ENCODE measurements around the gene CEMIP2. TPM values are rescaled to one million over a fixed set of nuclear protein-coding genes. Genes with fewer than 3 reads are reported as not detected.
A peak's percentile ranks its signal among the peaks of the same experiment; 100 is the strongest.

CEMIP2 gene
- polyA plus RNA-seq, 3 donors: 11.6 to 58.7 (median 21.4) TPM

DNA sequence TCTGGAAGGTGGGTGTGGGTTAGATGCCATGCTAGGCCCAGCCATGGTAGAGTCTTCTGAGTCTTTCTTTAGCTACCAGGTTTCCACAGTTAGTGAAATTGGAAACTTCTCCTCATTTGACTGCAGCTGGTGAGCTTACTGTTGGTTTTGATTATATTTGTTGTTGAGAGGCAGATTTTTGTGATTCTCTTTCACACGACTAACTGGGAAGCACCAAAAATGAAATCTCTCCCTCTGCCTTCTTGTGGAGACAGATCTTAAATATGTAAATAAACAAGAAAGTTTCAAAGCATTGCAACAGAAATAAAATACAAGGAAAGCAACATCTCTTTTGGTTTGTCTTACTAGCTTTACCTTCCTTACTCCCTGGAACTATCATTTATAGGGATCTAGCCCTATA lies 122.2 kb downstream of the CEMIP2 start:
- H3K79me2 ChIP-seq (ENCODE audit: insufficient read depth, low read length): no peaks in the 10 kb centered on the region
- H3K4me2 ChIP-seq (replicated peaks; ENCODE audit: extremely low read depth, low read length, poor library complexity, severe bottlenecking): no peak overlapping the region
- H3K27me3 ChIP-seq (ENCODE audit: control insufficient read depth in 2 of 2, insufficient read depth in 2 of 2, low read length in 2 of 2): no peaks in the 10 kb centered on the region
- no peaks in the 10 kb centered on the region for H3K36me3 ChIP-seq (replicated peaks in 1 of 2; ENCODE audit: control insufficient read depth in 1 of 2, insufficient read depth in 2 of 2, low read length in 2 of 2)
- H3K27ac ChIP-seq (ENCODE audit: low read depth in 1 of 2, low read length in 2 of 2): no peak overlapping the region
- H3K36me3 Mint-ChIP-seq: peaks cover 3 to 6% of the 10 kb centered on the region in 2 donors
- intact Hi-C loops (cut with micrococcal nuclease): no loop called here
- H4K20me1 ChIP-seq (ENCODE audit: insufficient read depth, low read length): no peaks in the 10 kb centered on the region
- peaks cover 0 to 9% (median 0%) of the 10 kb centered on the region in 3 donors for H3K27me3 Mint-ChIP-seq (ENCODE audit: low read depth in 3 of 3)
- TF ChIP-seq, protein P1, sequence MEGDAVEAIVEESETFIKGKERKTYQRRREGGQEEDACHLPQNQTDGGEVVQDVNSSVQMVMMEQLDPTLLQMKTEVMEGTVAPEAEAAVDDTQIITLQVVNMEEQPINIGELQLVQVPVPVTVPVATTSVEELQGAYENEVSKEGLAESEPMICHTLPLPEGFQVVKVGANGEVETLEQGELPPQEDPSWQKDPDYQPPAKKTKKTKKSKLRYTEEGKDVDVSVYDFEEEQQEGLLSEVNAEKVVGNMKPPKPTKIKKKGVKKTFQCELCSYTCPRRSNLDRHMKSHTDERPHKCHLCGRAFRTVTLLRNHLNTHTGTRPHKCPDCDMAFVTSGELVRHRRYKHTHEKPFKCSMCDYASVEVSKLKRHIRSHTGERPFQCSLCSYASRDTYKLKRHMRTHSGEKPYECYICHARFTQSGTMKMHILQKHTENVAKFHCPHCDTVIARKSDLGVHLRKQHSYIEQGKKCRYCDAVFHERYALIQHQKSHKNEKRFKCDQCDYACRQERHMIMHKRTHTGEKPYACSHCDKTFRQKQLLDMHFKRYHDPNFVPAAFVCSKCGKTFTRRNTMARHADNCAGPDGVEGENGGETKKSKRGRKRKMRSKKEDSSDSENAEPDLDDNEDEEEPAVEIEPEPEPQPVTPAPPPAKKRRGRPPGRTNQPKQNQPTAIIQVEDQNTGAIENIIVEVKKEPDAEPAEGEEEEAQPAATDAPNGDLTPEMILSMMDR (IDR thresholded peaks at IDR 0.05): no peak
- H3K4me3 ChIP-seq (replicated peaks in 1 of 3; ENCODE audit: low read depth in 2 of 3, low read length in 3 of 3): no peak overlapping the region
- no peak overlapping the region for H3K4me3 Mint-ChIP-seq
- H3K9ac ChIP-seq (ENCODE audit: insufficient read depth, low read length, poor library complexity, severe bottlenecking): no peak overlapping the region
- peak overlapping the region in 1 of 7 donors; percentile 73 for H3K27ac Mint-ChIP-seq
- no peaks in the 10 kb centered on the region for H3K9me3 ChIP-seq (replicated peaks in 1 of 2; ENCODE audit: control insufficient read depth in 1 of 2, insufficient read depth in 1 of 2, low read length in 2 of 2)
- H2AFZ ChIP-seq (ENCODE audit: insufficient read depth, low read depth, low read length, poor library complexity, severe bottlenecking): no peak overlapping the region
- no CpG with 5 or more reads among the region's 1 CpG for WGBS (ENCODE audit: insufficient coverage)
- DNase-seq: no peak
- H3K9me3 Mint-ChIP-seq: peaks cover 4 to 7% (median 5%) of the 10 kb centered on the region in 7 donors
- peaks cover 61 to 69% of the 10 kb centered on the region in 2 donors for H3K4me1 ChIP-seq (ENCODE audit: control insufficient read depth in 1 of 2, insufficient read depth in 2 of 2, low read length in 2 of 2)
- H3K4me1 Mint-ChIP-seq: peaks cover 48% of the 10 kb centered on the region

DNA sequence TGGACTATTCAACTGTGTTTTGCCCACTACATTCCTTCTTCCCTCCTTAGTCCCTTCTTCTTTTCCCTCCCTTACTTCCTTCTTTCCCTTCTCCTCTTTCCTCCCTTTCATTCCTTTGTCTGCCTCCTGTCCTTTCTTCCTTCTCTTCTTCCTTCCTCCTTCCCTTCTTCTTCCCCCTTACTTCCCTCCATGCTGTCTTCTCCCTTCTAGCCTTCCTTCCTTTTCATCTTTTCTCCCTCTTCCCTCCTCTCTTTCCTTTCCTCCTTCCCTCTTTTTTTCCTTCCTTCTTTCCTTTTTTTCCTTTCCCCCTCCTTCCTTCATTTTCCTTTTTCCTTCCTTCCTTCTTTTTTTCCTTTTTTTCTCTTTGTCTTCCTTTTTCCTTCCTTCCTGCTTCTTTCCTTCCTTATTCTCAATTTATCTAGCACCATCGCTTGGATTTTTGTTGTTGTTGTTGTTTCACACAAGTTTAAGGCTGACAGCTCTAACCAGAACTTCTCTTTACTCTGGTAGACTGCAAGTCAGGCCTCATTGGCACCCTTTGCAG lies 123.4 kb downstream of the CEMIP2 start:
- Mint-ChIP-seq H3K27ac (peak overlapping the region in 4 of 7 donors; percentile 59 to 88 (median 80)), H3K27me3 (ENCODE audit: low read depth in 3 of 3) (peaks cover 0 to 5% (median 0%) of the 10 kb centered on the region in 3 donors), H3K4me3 (peak overlapping the region in 1 of 2 donors; percentile 47), H3K36me3 (peaks cover 3% of the 10 kb centered on the region in 2 donors), H3K4me1 (peaks cover 50% of the 10 kb centered on the region), H3K9me3 (peaks cover 3 to 7% (median 5%) of the 10 kb centered on the region in 7 donors)
- Histone ChIP-seq H3K9ac (ENCODE audit: insufficient read depth, low read length, poor library complexity, severe bottlenecking) (no peak overlapping the region), H4K20me1 (ENCODE audit: insufficient read depth, low read length) (no peaks in the 10 kb centered on the region), H3K27ac (ENCODE audit: low read depth in 1 of 2, low read length in 2 of 2) (no peak overlapping the region), H3K79me2 (ENCODE audit: insufficient read depth, low read length) (no peaks in the 10 kb centered on the region), H3K4me1 (ENCODE audit: control insufficient read depth in 1 of 2, insufficient read depth in 2 of 2, low read length in 2 of 2) (peaks cover 61 to 74% of the 10 kb centered on the region in 2 donors), H3K4me3 (replicated peaks in 1 of 3; ENCODE audit: low read depth in 2 of 3, low read length in 3 of 3) (no peak overlapping the region), H2AFZ (ENCODE audit: insufficient read depth, low read depth, low read length, poor library complexity, severe bottlenecking) (no peak overlapping the region), H3K4me2 (replicated peaks; ENCODE audit: extremely low read depth, low read length, poor library complexity, severe bottlenecking) (no peak overlapping the region), H3K36me3 (replicated peaks in 1 of 2; ENCODE audit: control insufficient read depth in 1 of 2, insufficient read depth in 2 of 2, low read length in 2 of 2) (no peaks in the 10 kb centered on the region), H3K27me3 (ENCODE audit: control insufficient read depth in 2 of 2, insufficient read depth in 2 of 2, low read length in 2 of 2) (no peaks in the 10 kb centered on the region), H3K9me3 (replicated peaks in 1 of 2; ENCODE audit: control insufficient read depth in 1 of 2, insufficient read depth in 1 of 2, low read length in 2 of 2) (no peaks in the 10 kb centered on the region)
- no CpG with 5 or more reads among the region's 1 CpG for WGBS (ENCODE audit: insufficient coverage)
- no peak for DNase-seq
- intact Hi-C loops (cut with micrococcal nuclease): no loop called here
- TF ChIP-seq, protein P1 (IDR thresholded peaks at IDR 0.05): no peak
